HG02588 (cell line): ENCODE measurements around the gene PGC.

Source experiments
- ATAC-seq: cut with Tn5 transposase; IDR thresholded peaks from one replicate; pipeline ENCODE4 v1.9.1; 2021; ENCODE audit warnings: mild to moderate bottlenecking, moderate library complexity; ENCODE audit not compliant: unreplicated experiment

Gene PGC

DNA sequence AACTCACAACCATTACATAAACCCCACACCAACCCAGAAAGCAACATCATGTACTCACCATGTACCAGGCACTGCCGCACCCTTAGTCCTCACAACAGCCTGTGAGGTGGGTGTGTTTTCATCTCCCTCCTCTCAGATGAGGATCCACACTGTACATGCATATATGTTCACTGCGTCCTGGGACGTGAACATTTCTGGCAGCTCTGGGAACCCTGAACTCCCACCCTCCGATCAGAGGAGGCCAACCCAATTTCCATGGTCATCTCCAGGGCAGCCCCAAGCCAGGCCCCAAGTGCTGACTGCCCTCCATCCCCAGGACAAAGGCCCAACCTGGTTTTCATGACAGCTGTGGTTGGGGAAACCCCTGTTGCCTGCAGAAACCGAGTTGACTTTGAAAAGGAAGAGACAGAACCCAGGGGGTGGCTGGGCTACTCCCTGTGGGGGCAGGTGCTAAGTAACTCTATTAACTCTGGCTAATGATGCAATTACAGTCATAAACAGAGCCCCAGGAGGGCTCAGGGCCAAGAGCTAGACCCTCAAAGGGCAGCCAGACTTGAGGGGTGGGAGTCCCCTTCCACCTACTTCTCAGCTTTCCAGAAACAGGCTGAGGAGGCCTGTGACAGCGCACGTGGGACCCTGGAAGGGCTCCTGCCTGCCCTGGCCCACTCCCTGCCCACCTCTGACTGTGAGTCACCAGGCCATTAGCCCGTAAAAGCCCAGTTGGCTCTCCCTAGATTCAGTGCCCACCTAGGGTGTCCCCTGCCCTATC lies 14.4 kb downstream of the PGC start:
- no peak for ATAC-seq

- no peak for ATAC-seq
Observed at GRCh38 chr6:41732149-41732548, 15.0 kb downstream of the PGC start.

GRCh38 chr6:41731561-41732086 lies 15.6 kb downstream of the PGC start:
- ATAC-seq, result no peak

GRCh38 chr6:41730531-41731436 lies 16.4 kb downstream of the PGC start:
- no peak for ATAC-seq

GRCh38 chr6:41729624-41730023 lies 17.6 kb downstream of the PGC start:
- ATAC-seq, result no peak

GRCh38 chr6:41728954-41729353 lies 18.2 kb downstream of the PGC start:
- ATAC-seq, result no peak

GRCh38 chr6:41728073-41728936 lies 18.9 kb downstream of the PGC start:
- no peak for ATAC-seq

- no peak for ATAC-seq
Observed at GRCh38 chr6:41727705-41728072, 19.5 kb downstream of the PGC start.

DNA sequence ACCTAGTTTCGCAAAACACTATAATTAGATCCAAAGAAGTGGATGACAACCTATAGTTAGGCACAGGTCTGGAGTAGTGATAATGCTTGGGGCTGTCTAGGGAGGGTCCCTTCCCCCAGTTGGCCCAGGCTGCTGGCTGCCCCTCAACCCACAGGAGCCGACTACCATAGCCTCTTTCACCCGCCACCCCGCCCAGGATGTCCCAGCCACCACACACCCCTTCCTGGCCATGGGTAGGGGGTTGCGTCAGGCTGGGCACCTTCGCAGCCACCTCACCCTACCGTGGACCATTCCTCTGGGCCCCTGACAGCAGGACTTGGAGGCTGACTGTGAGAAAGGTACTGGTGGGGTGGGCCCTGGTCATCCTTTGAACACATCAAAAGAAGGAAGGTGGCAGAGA lies 20.3 kb downstream of the PGC start:
- no peak for ATAC-seq

GRCh38 chr6:41724586-41725501 lies 22.4 kb downstream of the PGC start:
- no peak for ATAC-seq

GRCh38 chr6:41724228-41724580 lies 23.0 kb downstream of the PGC start:
- no peak for ATAC-seq

DNA sequence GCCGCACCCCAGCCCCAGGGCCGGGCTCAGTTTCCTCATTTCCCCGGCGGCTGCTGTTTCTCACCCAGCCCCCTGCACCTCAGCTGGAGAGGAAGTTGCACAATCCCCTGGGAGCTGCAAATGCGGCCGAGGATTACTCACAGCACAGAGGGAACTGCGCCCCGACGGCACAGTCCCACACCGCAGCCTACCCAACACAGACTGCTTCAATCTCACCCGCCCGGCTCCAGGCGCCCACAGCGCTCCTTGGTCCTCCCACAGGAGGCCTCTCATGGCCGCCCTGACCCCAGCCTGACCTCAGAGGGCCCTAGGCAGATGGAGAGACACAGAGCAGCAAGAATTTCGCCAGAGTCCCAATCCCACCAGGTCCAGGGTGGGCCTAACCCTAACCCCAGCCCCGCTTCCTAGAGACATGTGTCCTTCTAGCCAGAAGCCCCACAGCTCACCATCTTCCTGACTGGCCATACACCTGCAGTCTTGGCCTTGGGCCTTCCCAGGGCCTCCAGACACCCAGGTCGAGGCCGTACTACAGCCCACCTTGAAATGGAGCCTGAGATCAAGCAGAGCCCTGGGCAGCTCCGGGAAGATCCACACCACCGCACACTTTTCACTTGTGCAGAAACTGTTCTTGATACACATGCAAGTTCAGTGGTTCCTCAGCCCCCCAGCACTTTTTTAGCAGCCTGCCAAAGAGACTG lies 23.5 kb downstream of the PGC start:
- peak; percentile 58 for ATAC-seq

- ATAC-seq, result no peak
Observed at GRCh38 chr6:41722969-41723529, 24.1 kb downstream of the PGC start.

DNA sequence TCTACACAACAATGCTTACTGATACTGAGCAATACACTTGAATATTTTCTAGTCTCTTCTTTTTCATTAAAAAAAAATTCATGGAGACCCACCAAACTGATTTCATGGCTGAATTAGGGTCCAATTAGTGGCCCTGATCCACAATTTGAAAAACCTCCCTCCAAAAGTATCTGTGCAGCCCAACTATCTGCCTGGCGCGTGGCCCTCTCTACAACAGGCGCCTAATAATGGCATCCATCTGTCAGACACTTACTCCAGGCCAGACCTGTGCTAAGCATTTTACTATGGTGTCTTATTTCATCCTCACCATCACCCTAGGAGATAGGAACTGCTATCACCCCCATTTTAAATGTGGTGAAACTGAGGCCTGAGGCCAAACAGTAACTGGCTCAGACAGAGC lies 25.8 kb downstream of the PGC start:
- ATAC-seq, result no peak

- no peak for ATAC-seq
Observed at GRCh38 chr6:41720783-41721182, 26.4 kb downstream of the PGC start.

GRCh38 chr6:41720262-41720620 lies 27.0 kb downstream of the PGC start:
- ATAC-seq, result no peak

- no peak for ATAC-seq
Observed at GRCh38 chr6:41719436-41720261, 27.5 kb downstream of the PGC start.

GRCh38 chr6:41718828-41719227 lies 28.4 kb downstream of the PGC start:
- no peak for ATAC-seq
